Activated CD4-positive, CD25-positive, alpha-beta regulatory T cell treated with anti-CD3 and anti-CD28 coated beads, Interleukin-2, amount 50 U/mL, for 72 hours (primary cell): ENCODE results near the gene BPIFA3.

Source experiments
- DNase-seq: peaks from one replicate; pipeline ENCODE4 v3.0.0; 2021

BPIFA3 gene

GRCh38 chr20:33229843-33230242 is 12.7 kb downstream of the BPIFA3 start:
- DNase-seq = no peak

DNA sequence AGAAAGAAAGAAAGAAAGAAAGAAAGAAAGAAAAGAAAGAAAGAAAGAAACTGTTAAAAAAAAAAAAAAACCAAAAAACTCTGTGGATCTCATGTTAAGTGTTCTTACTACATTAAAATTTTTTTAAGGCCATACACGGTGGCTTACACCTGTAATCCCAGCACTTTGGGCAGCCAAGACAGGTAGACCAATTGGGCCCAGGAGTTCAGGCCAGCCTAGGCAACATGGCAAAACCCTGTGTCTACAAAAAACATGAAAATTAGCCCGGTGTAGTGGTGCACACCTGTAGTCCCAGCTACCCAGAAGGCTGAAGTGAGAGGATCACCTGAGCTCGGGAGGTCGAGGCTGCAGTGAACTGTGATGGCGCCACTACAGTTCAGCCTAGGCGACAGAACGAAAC is 14.1 kb downstream of the BPIFA3 start:
- no peak for DNase-seq

- DNase-seq = no peak
Measured at GRCh38 chr20:33232486-33233072, 15.4 kb downstream of the BPIFA3 start.

GRCh38 chr20:33233129-33233774 is 16.1 kb downstream of the BPIFA3 start:
- no peak for DNase-seq

DNA sequence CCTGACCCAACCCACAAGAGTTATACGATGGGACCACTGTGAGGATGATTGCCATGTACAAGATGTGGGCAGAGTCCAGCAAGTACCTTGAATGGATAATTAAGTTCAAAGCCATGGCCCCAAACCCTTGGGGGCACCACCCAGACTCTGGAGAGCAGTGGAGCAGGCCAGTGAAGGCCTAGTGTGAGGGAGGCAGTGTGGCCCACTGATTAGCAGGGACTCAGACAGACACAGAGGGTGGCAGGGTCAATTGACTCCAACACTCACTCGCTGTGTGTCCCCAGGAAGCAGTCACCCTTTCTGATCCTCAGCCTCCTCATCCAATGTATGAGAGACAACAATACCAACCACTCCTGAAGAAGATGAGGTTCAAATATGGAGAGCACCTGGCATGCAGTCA is 16.9 kb downstream of the BPIFA3 start:
- DNase-seq = no peak

DNA sequence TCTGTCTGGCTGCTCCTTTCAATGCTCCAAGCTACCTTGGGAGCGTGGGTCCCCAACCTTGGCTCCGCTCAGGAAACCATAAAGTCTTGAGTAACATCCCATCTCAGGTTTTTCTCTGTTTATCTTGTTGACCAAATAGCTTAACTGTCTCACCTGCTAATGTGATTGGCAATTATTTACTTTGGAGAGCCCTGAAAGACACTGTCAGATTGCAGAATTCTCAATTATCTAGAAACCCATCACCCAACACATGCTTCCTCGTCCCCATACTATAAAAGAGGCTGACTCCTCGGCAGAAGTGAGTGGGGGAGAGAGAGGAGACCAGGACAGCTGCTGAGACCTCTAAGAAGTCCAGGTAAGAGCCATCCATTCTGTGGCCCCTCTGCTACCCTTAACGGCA is 18.5 kb downstream of the BPIFA3 start, which contains the start of gene BPIFA1:
BPIFA1 (plus strand) TSS at position 301 of the 400 bp plus-strand sequence. CDS start 1,716 bp downstream, outside the sequence.
- DNase-seq = no peak

GRCh38 chr20:33236351-33236750 is 19.2 kb downstream of the BPIFA3 start:
- no peak for DNase-seq

GRCh38 chr20:33237989-33238388 is 20.8 kb downstream of the BPIFA3 start:
- DNase-seq = no peak

DNA sequence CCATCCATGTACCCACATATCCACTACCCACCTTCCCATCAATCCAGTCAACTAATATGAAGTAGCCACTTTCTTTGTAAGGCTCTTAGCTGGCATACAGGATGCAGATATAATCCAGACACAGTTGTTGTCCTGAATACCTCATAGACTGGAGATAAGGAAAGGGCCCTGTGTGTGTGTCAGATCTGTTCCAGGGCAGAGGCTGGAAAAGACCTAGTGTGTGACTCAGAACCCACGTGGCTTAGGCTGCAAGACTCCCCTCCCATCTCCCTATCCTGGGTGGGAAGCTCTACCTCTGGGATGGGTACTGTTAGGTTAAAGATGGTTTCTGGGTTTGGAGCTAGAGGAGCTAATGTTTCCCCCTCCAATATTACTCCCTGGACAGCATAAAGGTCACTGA is 22.3 kb downstream of the BPIFA3 start:
- DNase-seq = no peak

GRCh38 chr20:33239979-33240736 is 23.0 kb downstream of the BPIFA3 start:
- DNase-seq = no peak

DNA sequence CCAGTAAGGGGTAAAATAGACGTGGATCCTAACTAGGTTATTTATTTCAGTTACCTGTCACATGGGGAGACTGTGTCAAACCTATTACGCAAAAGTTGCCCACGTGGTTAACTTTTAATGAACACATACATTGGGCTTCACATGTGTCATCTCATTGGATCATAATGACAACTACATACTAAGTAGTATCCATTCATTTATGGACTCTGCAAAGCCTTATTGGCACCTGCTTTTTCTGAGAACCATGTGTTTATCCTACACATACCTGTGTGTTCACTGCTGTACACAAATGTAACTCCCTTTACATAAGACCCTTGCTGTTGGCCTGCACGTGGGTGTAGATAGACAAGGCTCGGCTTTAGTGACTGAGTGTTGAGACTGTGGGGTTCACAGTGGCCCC is 23.8 kb downstream of the BPIFA3 start:
- DNase-seq = no peak

GRCh38 chr20:33242319-33243100 is 25.4 kb downstream of the BPIFA3 start:
- DNase-seq = no peak

GRCh38 chr20:33246077-33246476 is 28.9 kb downstream of the BPIFA3 start:
- no peak for DNase-seq

DNA sequence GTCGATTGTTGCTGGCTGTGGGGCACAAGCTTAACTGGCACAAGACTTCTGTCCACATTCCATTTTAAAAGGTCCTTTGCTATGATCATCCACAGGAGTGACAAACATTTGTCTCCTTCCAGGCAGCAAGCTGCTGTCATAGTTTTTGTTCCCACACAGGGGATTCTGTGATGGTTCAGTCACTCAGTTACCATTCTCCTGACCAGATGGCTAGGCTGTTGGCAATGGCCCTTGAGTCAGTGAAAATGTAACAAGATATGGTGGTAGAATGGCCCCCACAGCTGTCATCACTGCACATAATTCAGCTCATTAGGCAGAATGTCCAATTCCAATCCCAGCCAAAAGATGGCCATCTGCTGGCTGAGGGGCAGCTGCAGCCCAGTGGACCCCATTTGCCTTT is 32.3 kb downstream of the BPIFA3 start:
- no peak for DNase-seq

GRCh38 chr20:33250666-33251065 is 33.5 kb downstream of the BPIFA3 start:
- no peak for DNase-seq

GRCh38 chr20:33251496-33251895 is 34.3 kb downstream of the BPIFA3 start:
- no peak for DNase-seq

DNA sequence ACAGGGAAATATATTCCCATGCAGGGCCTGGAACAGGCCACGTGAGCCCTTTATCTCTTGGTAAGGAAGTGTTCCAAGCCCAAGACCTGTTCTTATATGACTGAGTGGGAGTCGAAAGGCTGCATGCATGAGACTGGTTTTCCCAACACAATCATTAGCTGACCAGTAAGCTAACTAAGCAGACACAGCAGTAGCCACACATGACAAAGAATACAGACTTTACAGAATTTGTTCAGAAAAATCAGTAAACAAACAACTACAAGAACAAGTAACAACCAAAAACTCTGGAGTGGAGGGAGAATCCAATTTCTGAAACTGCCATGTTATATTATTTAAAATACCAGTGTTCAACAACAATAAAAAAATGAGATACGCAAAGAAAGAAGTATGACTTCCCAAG is 35.3 kb downstream of the BPIFA3 start:
- no peak for DNase-seq

- no peak for DNase-seq
Measured at GRCh38 chr20:33255005-33255404, 37.9 kb downstream of the BPIFA3 start.

GRCh38 chr20:33257237-33257636 is 40.1 kb downstream of the BPIFA3 start:
- no peak for DNase-seq

DNA sequence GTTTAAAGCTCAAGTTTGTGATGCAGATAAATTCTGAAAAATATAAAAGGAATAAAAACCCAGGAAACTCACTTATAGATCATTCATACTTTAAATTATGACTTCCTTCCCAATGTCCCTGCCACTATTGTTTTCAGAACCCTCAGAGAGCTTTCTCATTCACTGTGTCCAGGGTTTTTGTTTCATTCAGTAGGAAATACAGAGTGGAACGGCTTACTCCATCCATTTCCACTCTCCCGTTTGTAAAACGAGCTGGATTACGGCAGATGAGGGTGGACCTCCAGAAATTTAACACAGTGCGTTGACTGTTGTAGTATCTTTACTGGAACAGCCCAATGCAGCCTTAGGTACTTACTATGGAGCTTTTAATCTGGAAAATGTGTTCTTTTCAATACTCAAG is 42.2 kb downstream of the BPIFA3 start:
- no peak for DNase-seq

DNA sequence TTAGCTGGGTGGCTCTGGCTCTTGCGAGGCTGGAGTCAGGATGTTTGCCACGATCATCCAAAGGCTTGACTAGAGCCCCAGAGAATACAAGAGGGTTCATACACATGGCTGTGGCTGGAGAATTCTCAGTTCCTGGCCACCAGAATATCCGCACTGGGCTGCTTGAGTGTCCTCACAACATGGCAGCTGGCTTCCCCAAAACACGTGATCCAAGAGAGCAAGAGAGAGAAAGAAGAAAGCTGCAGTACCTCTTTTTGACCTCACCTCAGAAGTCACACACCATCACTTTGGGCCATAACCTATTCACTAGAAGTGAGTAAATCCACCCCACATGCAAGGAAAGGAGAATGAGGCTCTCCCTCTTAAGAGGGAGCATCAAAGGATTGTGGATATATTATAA is 44.3 kb downstream of the BPIFA3 start:
- DNase-seq = no peak

GRCh38 chr20:33262658-33263065 is 45.5 kb downstream of the BPIFA3 start:
- DNase-seq = no peak

- DNase-seq = no peak
Measured at GRCh38 chr20:33263784-33264183, 46.6 kb downstream of the BPIFA3 start.
